Tibial nerve (tissue), 4 donors: ENCODE measurements around the gene LZTFL1. TPM values are rescaled to one million over a fixed set of nuclear protein-coding genes. Genes with fewer than 3 reads are reported as not detected.

Experiments
- DNase-seq, 2 donors: peaks; one replicate each; pipeline ENCODE4 v3.0.0-alpha.2; 2019; ENCODE audit warnings: low spot score in 2 of 2
- H3K27ac ChIP-seq, 4 donors: fragments of 200-600 bp; sonication (generic) in 3 of 4; one replicate each; pipeline ENCODE4 v1.5.1; 2017 to 2019; ENCODE audit warnings: mild to moderate bottlenecking in 1 of 4
- H3K27me3 ChIP-seq, 2 donors: fragments of 200-600 bp; sonication (generic) in 1 of 2; one replicate each; pipeline versions ENCODE4 v1.5.1 to v1.6.0; 2017 to 2019
- H3K36me3 ChIP-seq, 3 donors: fragments of 200-600 bp; sonication (generic); one replicate each; pipeline ENCODE4 v1.5.1; 2018 to 2019
- H3K4me1 ChIP-seq, 4 donors: fragments of 200-600 bp; sonication (generic) in 3 of 4; one replicate each; pipeline ENCODE4 v1.5.1; 2017 to 2019
- H3K4me3 ChIP-seq, 4 donors: fragments of 200-600 bp; sonication (generic) in 3 of 4; one replicate each; pipeline ENCODE4 v1.5.1; 2017 to 2019; ENCODE audit warnings: mild to moderate bottlenecking in 1 of 4, moderate library complexity in 1 of 4
- H3K9me3 ChIP-seq, 4 donors: fragments of 200-600 bp; sonication (generic) in 3 of 4; one replicate each; pipeline ENCODE4 v1.5.1; 2017 to 2019
- CTCF ChIP-seq, 5 experiments: fragments of 200-600 bp in 3 of 5; fragments of 450-650 bp in 2 of 5; sonication (generic) in 3 of 5; IDR thresholded peaks; one replicate each; pipeline ENCODE4 v1.5.1; 2016 to 2019; ENCODE audit warnings: antibody characterized with exemption in 5 of 5, mild to moderate bottlenecking in 3 of 5, moderate library complexity in 2 of 5
- EP300 ChIP-seq, 2 donors: sonication (generic); formaldehyde crosslinking; IDR thresholded peaks; one replicate each; pipeline ENCODE4 v1.6.1; 2017; ENCODE audit warnings: antibody characterized with exemption in 2 of 2, mild to moderate bottlenecking in 1 of 2
- POLR2A ChIP-seq, 2 donors: fragments of 450-650 bp; IDR thresholded peaks; one replicate each; pipeline ENCODE4 v1.6.1; 2017; ENCODE audit warnings: antibody characterized with exemption in 2 of 2, mild to moderate bottlenecking in 2 of 2, moderate library complexity in 2 of 2
- WGBS, 2 donors: methylation state at CpG; one replicate each; pipeline ENCODE4 v1.1.5; 2018; 5-methylcytosine and 5-hydroxymethylcytosine counted together
- total RNA-seq, 4 donors: library from RNA; depleted of rRNA; stranded (reverse); fragments of >200 nt; gene quantifications; one replicate each; pipeline ENCODE4 v1.1.0, GENCODE V29; 2016

LZTFL1 gene
- total RNA-seq, 4 donors from 2014 or later = 12.6 to 32.2 (median 21.3) TPM

GRCh38 chr3:45773714-45774449 is 68.0 kb downstream of the LZTFL1 start:
- WGBS, 2 donors = 61 to 65% methylated on average over 7 of the region's 7 CpGs
- Histone ChIP-seq H3K9me3 (no peaks in the 10 kb centered on the region), H3K4me3 (no peak overlapping the region), H3K27ac (no peak overlapping the region), H3K27me3 (no peaks in the 10 kb centered on the region), H3K4me1 (no peaks in the 10 kb centered on the region), H3K36me3 (no peaks in the 10 kb centered on the region)
- no peak for DNase-seq
- TF ChIP-seq EP300 (IDR thresholded peaks at IDR 0.05) = no peak
- no peak for TF ChIP-seq CTCF (IDR thresholded peaks at IDR 0.05)
- no peak for TF ChIP-seq POLR2A (IDR thresholded peaks at IDR 0.05)

Other genes with a start within 250 kb of the LZTFL1 start
- gene LIMD1, start 247.4 kb downstream of the LZTFL1 start, total RNA-seq = 10 to 100 TPM; 28.8 to 46.9 (median 36.4) TPM
- gene SACM1L, start 152.7 kb downstream of the LZTFL1 start, total RNA-seq = 10 to 100 TPM; 43.5 to 64.7 (median 54.3) TPM
- gene SLC6A20, start 45.6 kb downstream of the LZTFL1 start, total RNA-seq = 10 to 100 TPM; 13.4 to 26.1 (median 21.5) TPM
- gene CCR9, start 44.4 kb upstream of the LZTFL1 start, total RNA-seq = under 1 TPM in 1 of 4 donors, not detected in 3; 0.78 TPM
- gene CXCR6, start 101.3 kb upstream of the LZTFL1 start, total RNA-seq = 1 to 10 TPM in 2 of 4 donors, under 1 TPM in 1, not detected in 1; 0.87 to 2.7 (median 2.1) TPM
- gene FYCO1, start 153.7 kb upstream of the LZTFL1 start, total RNA-seq = 10 to 100 TPM; 61.7 to 85.2 (median 67.9) TPM
- gene XCR1, start 185.4 kb upstream of the LZTFL1 start, total RNA-seq = not detected